COLO668 (cell line): ENCODE measurements around the gene MCFD2.
A peak's percentile ranks its signal among the peaks of the same experiment; 100 is the strongest.

Source experiments
- DNase-seq: peaks from one replicate; lab custom pipeline; 2025; ENCODE audit not compliant: unreplicated experiment; lab: John Stamatoyannopoulos, UW

MCFD2 gene

GRCh38 chr2:46915281-46915810 lies at the start of gene MCFD2:
TSS of gene MCFD2 (minus strand) at chr2:46915806. CDS start at chr2:46909171, 6,635 bp downstream.
- DNase-seq, result peak; percentile 42

- no peak for DNase-seq
These were observed 49.4 kb upstream of the MCFD2 start for GRCh38 chr2:46964835-46965560.

DNA sequence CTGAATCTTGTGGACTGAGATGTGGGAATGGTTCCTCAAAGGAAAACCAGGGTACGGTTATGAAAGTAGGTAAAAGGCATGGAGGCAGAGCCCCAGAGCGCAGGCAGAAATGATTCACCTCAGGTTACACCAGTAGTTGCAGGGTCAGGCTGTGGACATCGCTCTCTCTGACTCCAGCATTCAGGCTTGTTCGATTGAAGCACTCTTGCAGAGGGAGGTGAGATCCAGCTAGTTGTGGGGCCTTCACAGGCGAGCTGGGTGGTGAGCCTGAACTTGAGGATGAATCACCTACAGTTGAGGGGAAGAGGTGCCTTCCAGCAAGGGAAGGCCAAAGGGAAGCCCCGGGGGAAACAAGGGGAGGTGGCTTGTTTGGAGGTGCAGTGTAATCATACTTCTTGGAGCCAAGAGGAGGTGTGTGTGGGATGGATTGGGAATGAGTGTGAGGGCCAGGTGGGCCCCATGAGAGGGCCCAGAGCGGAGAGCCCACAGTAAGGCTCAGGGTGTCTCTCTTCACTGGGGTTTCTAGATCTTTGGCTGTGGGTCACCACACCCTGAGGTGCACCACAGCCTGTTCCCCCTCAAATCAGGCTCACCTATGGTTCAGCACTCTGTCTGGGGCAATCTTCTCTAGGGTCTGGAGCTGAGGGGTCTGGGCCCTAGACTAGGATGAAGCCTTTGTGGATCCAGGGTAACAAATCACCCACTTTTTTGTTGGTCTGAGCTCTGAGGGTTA lies 48.5 kb upstream of the MCFD2 start:
- DNase-seq, result no peak

DNA sequence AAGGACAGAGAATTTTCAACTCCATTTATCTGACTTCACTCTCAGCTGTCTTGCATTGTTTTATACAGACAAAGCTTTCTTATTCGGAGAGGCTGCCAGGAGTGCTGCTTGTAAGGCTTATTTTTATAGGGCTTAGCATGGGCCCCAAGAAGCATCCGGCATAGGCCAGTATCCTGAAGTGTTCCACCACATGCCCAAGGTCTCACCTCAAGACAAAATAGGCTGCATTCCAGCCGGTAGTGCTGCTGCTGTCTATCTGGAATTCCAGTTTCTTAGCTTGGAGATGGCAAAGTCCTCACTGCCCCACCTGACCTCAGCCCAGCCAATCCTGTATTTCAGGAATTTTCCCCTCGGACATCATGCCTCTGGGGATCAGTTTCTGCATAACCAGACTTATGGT lies 47.6 kb upstream of the MCFD2 start:
- no peak for DNase-seq

DNA sequence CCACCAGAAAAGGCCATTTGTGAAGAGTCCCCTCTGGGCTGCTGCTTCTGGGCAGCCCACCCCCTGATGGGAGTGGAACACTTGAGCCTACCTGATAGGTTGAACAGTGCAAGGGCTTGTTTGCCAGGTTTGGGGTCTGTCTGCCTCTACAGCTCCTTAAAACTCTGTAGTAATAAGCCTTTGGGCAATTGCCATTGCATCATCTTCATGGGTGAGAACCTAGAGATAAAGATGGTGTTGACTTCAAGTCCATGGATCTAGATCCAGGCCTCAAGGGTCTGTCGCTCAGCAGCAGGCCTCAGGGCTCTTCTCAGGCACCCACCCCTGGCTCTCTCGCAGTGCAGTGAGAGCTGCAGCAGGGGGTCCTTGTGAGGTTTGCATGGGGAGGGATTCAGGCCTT lies 47.1 kb upstream of the MCFD2 start:
- DNase-seq, result no peak

DNA sequence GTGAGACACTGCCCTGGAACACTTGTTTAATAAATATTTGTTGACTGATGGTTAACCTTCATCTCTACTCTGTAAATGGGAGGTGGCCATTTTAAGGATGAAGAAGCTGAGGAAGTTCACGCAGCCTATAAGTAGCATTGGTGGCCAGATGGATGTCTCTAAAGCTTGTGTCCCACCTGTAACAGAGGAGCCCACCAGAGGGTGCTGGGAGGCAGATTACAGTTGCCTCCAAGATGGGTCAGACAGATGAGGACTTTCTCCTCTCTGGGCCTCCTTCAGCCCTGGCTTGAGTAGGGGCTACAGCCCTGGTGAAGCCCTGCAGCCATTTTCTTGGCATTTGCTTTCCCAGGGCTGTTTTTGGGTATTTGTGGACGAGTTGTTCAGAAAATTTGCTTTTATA lies 45.0 kb upstream of the MCFD2 start:
- no peak for DNase-seq

DNA sequence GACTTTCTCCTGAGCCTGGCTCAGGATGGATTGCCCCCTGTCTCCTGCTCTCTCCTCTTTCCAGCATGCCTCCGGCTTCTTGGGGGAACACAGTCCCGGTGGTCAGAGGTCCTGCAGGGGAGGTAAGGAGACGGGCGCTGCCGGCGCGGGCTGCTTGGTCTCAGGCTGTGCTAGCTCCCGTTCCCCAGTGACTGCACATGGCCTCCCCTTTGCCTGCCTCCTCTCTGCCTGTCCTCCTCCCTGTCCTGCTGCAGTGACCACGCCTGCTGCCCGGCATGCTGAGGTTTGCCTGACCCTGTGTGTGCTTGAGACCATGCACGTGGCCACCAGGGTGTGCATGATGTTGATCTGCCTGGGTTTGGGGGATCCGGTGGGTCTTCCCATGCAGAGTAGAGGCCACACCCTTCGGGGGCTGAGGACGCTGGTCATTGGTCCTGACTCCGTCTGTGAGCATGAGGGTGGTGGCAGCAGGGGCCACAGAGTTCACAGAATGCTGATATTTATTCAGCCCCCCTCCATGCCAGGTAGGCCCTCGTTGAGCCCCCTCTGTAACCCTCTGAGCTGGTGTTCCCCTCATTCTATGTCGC lies 42.9 kb upstream of the MCFD2 start:
- DNase-seq, result no peak

DNA sequence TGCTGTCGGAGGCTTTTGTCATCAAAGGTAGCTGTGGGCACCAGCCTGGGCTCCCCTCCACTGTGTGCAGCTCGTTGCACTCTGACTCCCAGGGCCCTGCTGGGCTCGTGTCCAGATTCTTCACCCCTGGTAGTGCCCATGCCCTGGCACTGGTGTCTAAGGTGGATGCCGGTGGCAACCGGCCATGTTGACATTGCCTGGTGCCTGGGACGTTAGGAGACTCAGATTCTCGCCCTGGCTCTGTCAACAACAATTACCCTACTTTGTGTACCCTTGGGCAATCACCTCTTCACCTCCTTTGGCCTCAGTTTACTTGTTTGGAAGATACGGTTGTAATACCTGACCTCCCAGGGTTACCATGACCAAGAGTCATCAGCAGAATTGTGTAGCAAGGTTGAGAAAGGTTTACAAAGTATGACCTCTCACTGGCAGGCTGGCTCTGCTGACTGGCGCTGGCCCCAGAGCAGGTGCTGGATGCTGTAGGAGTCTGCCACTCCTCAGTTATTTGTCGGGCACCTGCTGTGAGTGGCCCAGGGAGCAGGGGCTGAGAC lies 41.5 kb upstream of the MCFD2 start:
- no peak for DNase-seq

DNA sequence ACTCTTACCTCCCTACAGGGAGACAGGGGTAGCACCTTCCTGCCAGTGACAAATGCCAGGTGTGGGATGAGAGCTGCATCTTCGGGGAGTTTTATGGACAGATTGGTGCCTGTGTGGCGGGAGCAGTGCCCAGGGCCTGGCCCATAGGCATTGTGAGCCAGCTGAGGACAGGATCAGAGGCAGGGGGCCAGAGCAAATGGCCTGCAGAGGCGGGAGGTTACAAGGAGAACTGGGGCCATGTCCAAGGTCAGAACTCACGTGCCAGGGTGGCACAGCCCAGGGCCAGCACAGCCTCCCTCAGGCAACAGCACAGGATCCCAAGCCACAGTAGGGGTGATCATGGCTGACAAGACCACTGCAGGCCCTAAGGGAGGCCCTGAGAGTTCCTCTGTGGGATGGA lies 40.2 kb upstream of the MCFD2 start:
- DNase-seq, result no peak

DNA sequence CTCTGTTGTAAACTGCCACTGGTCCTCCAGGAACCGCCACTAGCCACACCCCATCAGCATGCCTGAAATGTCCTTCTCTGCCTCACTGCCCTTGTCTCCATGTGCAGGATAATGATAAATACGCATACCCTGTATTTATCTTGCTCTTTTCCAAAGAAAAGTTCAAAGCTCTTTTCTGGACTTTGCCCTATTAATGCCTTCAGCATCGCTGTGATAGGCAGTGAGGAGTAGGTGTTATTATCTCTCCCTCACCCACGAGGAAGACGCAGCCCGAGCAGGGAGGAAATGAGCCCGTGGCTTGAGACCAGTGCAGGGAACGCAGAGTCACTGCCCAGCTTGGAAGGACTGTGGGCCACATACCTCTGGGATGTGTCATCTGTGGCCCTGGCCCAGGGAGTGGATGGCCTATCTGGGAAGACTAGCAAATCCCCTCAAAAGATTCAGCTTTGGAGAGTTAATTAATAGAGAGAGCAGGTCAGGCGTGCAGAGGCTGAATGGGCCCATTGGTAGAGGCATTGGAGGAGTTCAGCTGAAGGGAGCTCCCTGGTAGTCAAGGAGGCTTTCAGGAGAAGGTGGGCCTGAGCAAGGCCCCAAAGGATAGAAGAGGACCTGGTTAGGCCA lies 39.5 kb upstream of the MCFD2 start:
- DNase-seq, result no peak

GRCh38 chr2:46952171-46952570 lies 36.6 kb upstream of the MCFD2 start:
- no peak for DNase-seq

DNA sequence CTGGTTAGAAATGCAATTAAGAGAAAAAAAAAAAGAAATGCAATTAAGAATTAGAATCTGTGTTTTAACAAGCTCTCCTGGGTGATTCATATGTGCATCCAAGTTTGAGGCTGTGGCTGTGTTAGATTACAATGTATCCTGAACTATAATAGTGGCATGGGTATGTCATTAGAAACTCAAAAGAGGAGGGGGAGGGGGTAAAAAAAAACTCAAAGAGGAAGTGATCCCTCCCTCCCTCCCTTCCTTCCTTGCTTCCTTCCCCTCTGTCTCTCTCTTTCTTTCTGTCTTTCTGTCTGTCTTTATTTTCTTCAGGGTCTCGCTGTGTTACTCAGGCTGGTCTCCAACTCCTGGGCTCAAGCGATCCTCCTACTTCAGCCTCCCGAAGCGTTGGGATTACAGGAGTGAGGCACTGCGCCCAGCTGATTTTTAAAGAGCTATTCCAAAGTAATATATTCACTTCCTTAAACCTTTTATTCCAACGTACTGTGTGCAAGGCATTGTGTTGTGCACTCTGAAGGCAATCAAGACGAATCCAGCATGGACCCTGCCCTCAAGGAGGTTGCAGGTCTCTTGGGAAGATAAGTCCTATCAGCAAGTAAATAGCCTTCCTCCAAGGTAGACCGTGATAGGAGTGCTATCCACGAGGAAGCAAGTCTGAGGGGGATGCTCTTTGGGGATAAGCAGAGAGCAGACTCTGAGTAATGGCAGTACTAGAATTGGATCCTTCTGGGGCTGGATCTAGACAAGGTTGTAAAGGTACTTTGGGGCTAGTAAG lies 35.9 kb upstream of the MCFD2 start:
- no peak for DNase-seq

DNA sequence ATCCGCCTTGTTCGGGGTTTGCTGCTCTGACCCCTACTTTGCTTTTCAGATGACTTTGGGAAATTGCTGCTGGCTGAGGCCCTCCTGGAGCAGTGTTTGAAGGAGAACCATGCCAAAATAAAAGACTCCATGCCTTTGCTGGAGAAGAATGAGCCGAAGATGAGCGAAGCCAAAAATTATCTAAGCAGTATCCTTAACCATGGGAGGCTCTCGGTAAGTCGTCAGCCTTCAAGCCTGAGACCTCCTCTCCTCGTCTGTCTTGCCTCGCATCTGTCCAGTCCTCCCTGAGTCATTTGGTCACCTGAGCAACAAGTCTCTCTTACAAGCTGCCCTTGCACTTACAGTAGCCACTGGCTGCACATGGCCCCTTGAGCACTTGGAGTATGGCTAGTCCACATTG lies 34.7 kb upstream of the MCFD2 start:
- DNase-seq, result no peak

DNA sequence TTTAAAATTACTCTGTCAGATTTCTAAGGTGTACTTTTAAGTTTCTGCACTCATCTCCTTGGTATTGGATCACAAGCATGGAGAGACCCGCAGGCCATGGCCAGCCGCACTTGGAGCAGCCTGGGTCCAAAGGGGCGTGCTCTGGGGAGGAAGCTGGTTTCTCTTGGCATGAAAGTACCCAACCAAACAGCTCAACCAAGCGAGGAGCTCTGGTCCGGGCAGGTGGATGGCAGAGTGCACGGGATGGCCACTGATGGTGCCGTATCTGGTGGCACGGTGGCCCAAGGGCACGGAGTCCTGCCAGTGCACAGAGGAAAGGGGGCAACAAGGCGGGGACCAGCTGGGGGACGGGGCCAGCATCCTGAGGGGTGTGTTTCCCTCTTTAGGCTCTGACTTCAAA lies 32.2 kb upstream of the MCFD2 start:
- DNase-seq, result no peak

- no peak for DNase-seq
These were observed 30.1 kb upstream of the MCFD2 start for GRCh38 chr2:46945671-46946070.

DNA sequence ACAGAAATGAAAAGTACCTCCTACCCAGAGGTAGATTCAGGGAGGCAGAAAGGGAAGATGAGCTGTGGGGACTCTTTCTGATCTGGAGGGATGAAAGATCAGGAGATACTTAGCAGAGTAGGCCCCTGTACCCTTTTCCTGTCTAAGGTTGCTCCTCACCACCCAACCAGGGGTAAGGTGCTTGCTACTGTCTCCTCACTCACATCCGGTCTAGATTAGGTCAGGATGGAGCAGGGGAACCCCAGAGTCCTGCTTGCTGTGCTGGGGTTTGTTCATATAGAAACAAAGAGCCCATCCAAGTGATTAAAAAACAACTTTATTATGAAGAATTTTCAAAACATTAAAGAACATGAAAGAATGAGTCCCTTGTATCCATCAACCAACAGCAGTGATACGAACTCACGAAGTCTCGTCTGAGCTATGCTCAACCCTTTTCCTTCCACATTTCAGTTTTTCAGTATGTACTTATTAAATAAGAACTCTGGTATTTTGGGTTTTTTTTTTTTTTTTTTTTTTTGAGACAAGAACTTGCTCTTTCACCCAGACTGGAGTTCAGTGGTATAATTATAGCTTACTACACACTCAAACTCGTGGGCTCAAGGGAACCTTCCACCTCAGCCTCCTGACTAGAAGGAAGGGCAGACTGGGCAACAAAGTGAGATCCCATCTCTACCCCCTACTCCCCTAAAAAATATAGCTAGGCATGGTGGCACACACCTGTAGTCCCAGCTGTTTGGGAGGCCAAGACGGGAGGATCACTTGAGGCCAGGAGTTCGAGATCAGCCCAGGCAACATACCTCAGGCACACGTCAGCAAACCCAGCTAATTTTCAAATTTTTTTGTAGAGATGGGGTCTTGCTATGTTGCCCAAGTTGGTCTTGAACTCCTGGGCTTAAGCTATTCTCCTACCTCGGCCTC lies 28.5 kb upstream of the MCFD2 start:
- DNase-seq, result no peak

- DNase-seq, result no peak
These were observed 27.5 kb upstream of the MCFD2 start for GRCh38 chr2:46942891-46943626.

GRCh38 chr2:46942143-46942526 lies 26.5 kb upstream of the MCFD2 start:
- peak; percentile 36 for DNase-seq
